ENCODE results near the gene ZYG11A.

ZYG11A gene

GRCh38 chr1:52862666-52863458 lies 20.3 kb downstream of the ZYG11A start:
- TF ChIP-seq REST (IDR thresholded peaks at IDR 0.05; ENCODE audit: low read depth) (no peak), RAD21 (IDR thresholded peaks at IDR 0.05; ENCODE audit: low read depth) (no peak), TAF1 (IDR thresholded peaks at IDR 0.05; ENCODE audit: low read depth) (no peak), EGR1 (IDR thresholded peaks at IDR 0.05) (no peak), ZBTB7A (IDR thresholded peaks at IDR 0.05; ENCODE audit: low read depth) (no peak), CREB1 (IDR thresholded peaks at IDR 0.05; ENCODE audit: low read depth) (no peak), FOXM1 (IDR thresholded peaks at IDR 0.05; ENCODE audit: borderline replicate concordance, low read depth) (no peak), MAX (IDR thresholded peaks at IDR 0.05) (no peak), NFIC (IDR thresholded peaks at IDR 0.05) (no peak), YY1 (IDR thresholded peaks at IDR 0.05; ENCODE audit: low read depth) (no peak), CEBPB (IDR thresholded peaks at IDR 0.05) (no peak), EP300 (IDR thresholded peaks at IDR 0.05; ENCODE audit: borderline replicate concordance) (no peak), TCF12 (IDR thresholded peaks at IDR 0.05; ENCODE audit: low read depth) (no peak), USF1 (IDR thresholded peaks at IDR 0.05) (no peak), TEAD4 (IDR thresholded peaks at IDR 0.05) (no peak)

GRCh38 chr1:52867087-52867863 lies 24.7 kb downstream of the ZYG11A start:
- TF ChIP-seq ZBTB7A (IDR thresholded peaks at IDR 0.05; ENCODE audit: low read depth) (no peak), CEBPB (IDR thresholded peaks at IDR 0.05) (no peak)

- TF ChIP-seq USF1 (IDR thresholded peaks at IDR 0.05) (no peak), TCF12 (IDR thresholded peaks at IDR 0.05; ENCODE audit: low read depth) (no peak), TAF1 (IDR thresholded peaks at IDR 0.05; ENCODE audit: low read depth) (no peak), REST (IDR thresholded peaks at IDR 0.05; ENCODE audit: low read depth) (no peak), EP300 (IDR thresholded peaks at IDR 0.05; ENCODE audit: borderline replicate concordance) (no peak), FOXM1 (IDR thresholded peaks at IDR 0.05; ENCODE audit: borderline replicate concordance, low read depth) (no peak), ZBTB7A (IDR thresholded peaks at IDR 0.05; ENCODE audit: low read depth) (no peak), RAD21 (IDR thresholded peaks at IDR 0.05; ENCODE audit: low read depth) (no peak)
Observed at GRCh38 chr1:52876843-52877242, 34.3 kb downstream of the ZYG11A start.

- TF ChIP-seq FOXM1 (IDR thresholded peaks at IDR 0.05; ENCODE audit: borderline replicate concordance, low read depth) (no peak), TEAD4 (IDR thresholded peaks at IDR 0.05) (no peak), RAD21 (IDR thresholded peaks at IDR 0.05; ENCODE audit: low read depth) (no peak)
Observed at GRCh38 chr1:52877554-52877953, 35.0 kb downstream of the ZYG11A start.

GRCh38 chr1:52880206-52880605 lies 37.6 kb downstream of the ZYG11A start:
- TF ChIP-seq REST (IDR thresholded peaks at IDR 0.05; ENCODE audit: low read depth) (no peak), TCF12 (IDR thresholded peaks at IDR 0.05; ENCODE audit: low read depth) (no peak), EGR1 (IDR thresholded peaks at IDR 0.05) (no peak), TEAD4 (IDR thresholded peaks at IDR 0.05) (no peak), ZBTB7A (IDR thresholded peaks at IDR 0.05; ENCODE audit: low read depth) (no peak), MAX (IDR thresholded peaks at IDR 0.05) (no peak), RAD21 (IDR thresholded peaks at IDR 0.05; ENCODE audit: low read depth) (no peak), EP300 (IDR thresholded peaks at IDR 0.05; ENCODE audit: borderline replicate concordance) (no peak), TAF1 (IDR thresholded peaks at IDR 0.05; ENCODE audit: low read depth) (no peak), YY1 (IDR thresholded peaks at IDR 0.05; ENCODE audit: low read depth) (no peak), CREB1 (IDR thresholded peaks at IDR 0.05; ENCODE audit: low read depth) (no peak), FOXM1 (IDR thresholded peaks at IDR 0.05; ENCODE audit: borderline replicate concordance, low read depth) (no peak), USF1 (IDR thresholded peaks at IDR 0.05) (no peak), CEBPB (IDR thresholded peaks at IDR 0.05) (no peak), NFIC (IDR thresholded peaks at IDR 0.05) (no peak)
